GM18858 (cell line): ENCODE data around the gene WWTR1.

Experiments
- ATAC-seq: cut with Tn5 transposase; IDR thresholded peaks from one replicate; pipeline ENCODE4 v1.9.1; 2021; ENCODE audit not compliant: unreplicated experiment

Gene WWTR1

DNA sequence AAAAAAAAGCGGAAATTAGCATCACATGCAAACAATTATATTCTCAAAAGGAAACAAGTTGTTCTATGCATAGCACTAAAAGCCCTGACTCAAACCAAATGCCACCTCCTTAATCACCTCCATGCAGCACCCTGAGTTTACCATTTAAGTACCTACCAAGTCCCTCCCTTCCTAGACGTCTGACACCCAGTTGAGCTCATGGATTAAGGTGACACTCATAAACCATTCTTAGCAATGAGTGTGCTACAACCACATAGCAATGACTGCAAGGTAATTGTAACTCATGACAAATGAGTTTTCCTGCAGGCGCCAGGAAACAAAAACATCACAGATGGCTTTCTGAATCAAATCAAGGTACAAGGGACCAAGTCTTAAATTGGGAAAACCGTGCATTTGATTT lies 32.0 kb downstream of the WWTR1 start:
- no peak for ATAC-seq

DNA sequence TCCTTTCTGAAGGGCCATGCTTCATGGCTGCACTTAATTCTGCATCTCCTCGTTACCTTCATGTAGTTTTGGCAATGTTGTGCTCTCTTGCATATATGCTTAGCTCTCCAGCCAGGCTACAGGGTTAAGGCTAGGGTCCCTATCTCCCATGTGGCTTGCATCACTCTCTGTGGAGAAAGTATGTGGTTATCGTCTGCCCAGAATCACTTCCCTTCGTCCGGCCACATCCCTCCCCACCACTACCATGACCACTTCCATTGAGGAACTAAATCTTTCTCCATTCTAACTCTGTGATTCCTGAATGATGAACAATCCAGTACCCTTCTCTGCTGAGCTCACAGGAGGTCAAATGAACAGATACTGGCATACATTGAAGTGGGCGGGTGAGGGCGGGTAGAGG lies 34.0 kb downstream of the WWTR1 start:
- ATAC-seq, result no peak

DNA sequence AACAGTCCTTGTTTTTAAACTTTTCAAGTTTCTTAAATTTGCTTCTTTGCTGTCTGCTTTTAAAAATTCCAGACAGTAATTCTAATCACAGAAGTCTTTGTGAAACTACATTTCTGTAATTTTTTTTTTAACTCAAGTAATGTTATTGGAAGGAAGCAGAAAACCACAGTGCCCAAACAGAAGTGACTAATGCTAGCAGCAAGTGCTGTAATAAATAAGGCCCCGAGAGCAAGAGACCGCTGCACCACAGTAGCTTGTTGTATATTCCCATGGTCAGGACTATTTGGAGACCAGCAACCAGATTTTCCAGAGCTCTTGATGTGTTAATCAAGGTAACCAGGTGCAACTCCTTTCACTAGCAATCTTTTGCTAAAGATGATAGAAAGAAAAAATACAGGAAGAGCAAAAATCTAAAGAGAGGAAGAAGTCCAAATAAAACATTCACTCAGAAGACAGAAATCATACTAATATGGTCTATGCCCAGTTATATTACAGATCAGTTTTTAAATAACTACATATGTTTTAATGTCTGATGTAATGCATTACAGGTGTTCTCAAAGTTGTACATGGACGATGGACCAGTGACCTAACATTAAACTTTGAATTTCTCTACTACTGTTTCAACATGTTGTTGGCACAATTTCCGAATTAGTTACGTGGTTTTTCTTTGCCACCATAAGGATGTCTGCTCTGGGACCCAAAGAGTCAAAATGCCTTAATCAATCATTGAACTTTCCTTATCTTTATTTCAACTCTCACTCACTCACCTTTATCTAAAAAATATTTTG lies 36.4 kb downstream of the WWTR1 start:
- ATAC-seq, result peak; percentile 59

DNA sequence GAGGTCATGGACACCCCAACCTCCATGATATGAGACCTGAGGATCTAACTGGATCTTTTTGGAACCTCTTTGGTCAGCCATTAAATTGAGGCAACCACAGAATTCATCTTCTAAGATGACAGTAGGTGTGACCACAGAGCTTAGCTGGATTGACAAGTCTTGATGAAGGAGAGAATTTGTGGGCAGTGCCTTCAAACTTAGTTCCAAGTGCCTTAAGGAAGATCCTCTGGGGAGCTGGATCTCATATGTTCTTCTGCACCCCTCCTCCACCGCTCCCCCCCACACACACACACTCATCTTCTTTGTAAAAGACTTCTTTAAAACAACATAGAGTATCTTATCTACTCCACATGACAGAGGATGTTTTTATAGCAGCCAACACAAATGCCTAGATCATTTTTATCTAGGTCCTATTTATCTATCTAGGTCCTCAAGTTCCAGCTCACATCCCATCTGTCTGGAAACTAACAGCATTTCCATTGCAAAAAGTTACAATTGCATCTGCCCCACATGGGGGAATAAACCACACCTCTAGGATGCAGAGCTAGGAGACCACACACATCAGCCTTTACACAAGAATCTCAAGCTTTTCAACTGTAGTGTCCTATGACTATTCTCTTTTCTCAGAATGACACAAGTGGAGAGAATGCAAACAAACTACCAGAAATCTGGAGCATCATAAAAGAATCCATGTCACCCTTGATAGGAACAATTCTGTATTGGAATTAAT lies 37.4 kb downstream of the WWTR1 start:
- peak; percentile 61 for ATAC-seq

GRCh38 chr3:149619136-149619535 lies 38.7 kb downstream of the WWTR1 start:
- no peak for ATAC-seq

DNA sequence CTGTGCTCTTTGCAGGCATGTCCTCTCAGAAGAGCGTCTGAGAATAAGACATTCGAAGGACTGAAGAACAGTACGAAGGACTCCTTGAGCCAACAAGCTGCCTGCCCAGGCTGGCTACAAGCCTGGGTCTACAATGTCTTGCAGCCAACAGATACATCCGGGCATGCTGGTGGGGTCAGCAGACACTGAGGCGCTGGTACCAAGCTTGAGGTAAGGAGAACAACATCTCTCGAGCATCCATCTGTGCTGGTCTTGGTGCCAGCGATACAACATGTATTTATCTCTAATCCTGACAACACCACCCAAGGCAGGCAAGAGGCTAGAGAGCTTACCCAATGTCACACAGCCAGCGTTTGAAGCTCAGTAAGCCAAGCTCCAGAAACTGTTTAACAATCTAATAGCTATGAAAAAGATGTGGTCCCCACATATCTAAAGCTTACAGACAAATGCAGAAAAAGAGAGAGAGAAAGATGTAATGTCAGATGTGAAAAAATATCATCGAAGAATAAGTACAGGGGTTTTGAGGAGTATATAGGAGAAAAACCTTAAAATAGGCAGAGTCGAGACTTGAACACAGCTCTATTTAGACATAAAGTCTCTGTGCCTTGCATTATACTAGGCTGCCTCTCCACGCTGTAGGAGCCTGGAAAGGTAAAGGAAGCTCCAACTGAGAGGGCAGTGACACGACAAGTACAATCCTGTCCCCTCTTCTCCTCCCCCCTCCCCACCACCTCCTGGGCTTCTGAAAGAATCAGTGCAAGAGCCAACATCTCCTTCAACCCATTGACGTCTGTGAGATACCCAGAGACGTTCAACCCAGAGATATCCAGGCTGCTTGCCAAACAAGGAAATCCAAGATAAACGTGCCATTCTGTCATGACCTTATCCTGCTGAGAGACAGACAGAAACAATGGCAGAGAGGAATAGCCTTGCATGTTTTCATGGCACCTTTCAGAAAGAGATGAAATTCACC lies 39.4 kb downstream of the WWTR1 start:
- no peak for ATAC-seq

GRCh38 chr3:149615731-149616221 lies 42.0 kb downstream of the WWTR1 start:
- no peak for ATAC-seq

DNA sequence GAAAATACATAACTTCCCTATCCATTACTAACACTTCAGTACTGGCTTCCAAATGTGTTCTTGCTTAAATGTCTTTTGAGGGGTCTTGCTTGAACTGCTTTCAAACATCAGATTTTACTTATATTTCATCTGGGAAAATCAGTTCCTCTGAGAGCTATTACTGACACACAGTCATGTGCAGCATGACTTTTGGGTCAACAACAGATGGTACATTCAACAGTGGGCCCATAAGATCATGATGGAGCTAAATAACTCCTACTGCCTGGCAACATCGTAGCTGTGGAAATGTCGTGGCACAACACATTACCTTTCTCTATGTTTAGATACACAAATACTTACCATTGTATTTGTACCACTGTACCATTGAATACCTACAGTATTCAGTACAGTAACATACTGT lies 43.8 kb downstream of the WWTR1 start:
- ATAC-seq, result no peak

- no peak for ATAC-seq
Observed at GRCh38 chr3:149612456-149612855, 45.4 kb downstream of the WWTR1 start.

DNA sequence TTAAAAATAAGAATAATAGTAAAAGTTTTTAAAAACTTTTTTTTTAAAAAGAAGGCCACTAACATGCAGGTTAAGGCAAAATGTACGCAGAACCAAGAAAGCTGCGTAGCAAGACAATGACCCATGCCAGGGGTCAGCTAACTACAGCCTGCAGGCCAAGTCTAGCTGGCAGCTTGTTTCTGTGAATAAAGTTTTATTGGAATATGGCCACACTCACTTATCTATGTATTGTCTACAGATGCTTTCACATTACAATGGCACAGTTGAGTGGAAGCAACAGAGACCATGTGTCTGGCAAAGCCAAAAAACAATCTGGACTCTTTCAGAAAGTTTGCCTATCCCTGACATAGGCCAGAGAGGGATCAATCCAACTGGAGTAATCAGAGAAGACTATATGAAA lies 46.7 kb downstream of the WWTR1 start:
- no peak for ATAC-seq

- no peak for ATAC-seq
Observed at GRCh38 chr3:149610351-149611105, 47.3 kb downstream of the WWTR1 start.

GRCh38 chr3:149609595-149609994 lies 48.2 kb downstream of the WWTR1 start:
- peak; percentile 93 for ATAC-seq

DNA sequence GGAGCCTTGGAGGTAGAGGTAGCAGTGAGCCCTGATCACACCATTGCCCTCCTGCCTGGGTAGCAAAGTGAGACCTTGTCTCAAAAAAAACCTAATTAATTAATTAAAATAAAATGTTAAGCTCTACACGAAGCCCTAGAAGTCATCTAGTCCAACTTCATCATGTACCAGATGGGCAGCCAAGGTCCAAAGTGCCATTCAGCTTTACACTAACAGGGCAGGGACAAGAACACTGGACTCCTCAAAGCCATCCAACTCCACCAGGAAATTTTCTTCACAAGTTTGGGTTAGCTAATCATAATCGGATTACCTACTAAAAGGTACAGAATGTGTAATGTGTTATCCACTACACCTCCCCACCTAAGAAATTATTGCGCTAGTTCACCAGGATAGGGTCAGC lies 48.8 kb downstream of the WWTR1 start:
- no peak for ATAC-seq

- ATAC-seq, result no peak
Observed at GRCh38 chr3:149605902-149606301, 51.9 kb downstream of the WWTR1 start.

- ATAC-seq, result no peak
Observed at GRCh38 chr3:149604125-149604875, 53.5 kb downstream of the WWTR1 start.

- no peak for ATAC-seq
Observed at GRCh38 chr3:149603126-149604074, 54.4 kb downstream of the WWTR1 start.

GRCh38 chr3:149600634-149601033 lies 57.2 kb downstream of the WWTR1 start:
- ATAC-seq, result no peak

DNA sequence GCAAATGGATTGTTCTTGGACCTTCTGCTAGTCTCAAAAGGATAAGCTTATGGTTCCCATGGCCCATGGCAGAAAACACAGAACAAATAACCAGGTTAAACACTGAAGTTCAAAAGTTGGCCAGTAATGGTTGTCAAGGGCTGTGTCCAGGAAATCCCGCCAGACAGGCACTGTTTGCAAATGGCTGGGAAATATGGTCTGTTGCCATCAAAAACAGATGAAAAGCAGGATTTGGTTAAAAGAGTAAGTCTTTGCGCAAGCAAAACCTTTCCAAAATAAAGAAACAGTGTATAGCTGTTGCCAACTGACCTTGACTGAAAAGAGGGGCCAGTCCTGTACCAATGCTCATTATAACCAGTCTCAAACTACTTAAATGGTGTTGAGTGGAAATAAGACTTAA lies 58.6 kb downstream of the WWTR1 start:
- no peak for ATAC-seq
